Dedifferentiated amniotic fluid mesenchymal stem cell (primary cell): ENCODE measurements around the gene GPSM1.
A peak's percentile ranks its signal among the peaks of the same experiment; 100 is the strongest.
"Not testable (repeated sequence)": the region's sequence is repeated elsewhere in the genome, so short reads cannot be mapped to it uniquely, and the experiment has no call there.

Experiments
- DNase-seq: peaks from one replicate; pipeline ENCODE4 v3.0.0-alpha.2; 2016; ENCODE audit errors: extremely low spot score

The GPSM1 gene

DNA sequence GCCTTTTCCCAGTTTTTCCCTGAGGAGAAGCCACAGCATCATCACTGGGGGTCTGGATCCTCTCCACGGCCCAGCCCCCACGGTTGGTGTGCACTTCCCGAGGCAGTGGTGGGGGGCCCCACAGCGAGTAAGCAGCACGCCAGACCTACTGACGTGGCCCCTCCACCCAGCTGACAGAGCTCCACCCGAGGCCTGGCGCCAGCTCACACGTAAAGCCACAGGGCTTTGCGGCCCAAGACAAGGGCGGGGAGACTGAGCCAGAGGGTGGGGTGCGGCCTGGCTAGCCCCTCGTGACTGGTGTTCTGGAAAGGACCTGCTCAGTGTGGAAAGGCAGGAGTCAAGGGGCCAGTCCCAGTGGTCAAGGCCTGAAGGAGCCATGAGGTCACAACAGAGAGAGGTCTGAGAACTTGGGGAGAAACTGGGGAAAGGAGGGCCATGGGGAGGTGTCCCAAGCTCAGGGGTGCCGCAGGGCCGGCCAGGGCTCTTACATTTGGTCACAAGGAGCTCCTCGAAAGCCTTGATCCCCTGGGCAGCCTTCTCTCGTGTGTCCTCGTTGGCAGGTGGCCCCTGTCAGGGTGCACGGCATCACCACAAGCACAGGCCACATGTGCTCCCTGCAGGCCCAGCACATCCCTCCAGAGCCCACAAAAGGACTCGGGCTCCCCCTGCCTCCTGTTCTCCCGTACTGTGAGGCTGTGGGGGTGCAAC is 67.1 kb downstream of the GPSM1 start:
- DNase-seq, result no peak

DNA sequence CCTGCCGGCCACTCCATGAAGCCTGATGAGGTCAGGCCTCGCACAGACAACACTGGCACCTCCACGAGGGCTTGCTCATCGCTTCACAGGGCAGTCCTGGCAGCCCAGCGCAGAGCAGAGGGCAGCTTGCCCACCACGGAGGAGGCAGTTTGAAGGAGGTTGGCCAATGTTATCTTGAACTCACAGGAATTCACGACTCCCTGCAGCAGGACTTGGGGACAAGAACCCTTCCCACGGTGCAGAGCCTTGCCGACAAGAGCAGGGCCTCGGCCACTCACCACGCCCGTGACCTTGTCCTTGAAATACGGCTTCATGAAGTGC is 67.6 kb downstream of the GPSM1 start:
- no peak for DNase-seq

GRCh38 chr9:136395345-136396218 is 68.2 kb downstream of the GPSM1 start:
- no peak for DNase-seq

DNA sequence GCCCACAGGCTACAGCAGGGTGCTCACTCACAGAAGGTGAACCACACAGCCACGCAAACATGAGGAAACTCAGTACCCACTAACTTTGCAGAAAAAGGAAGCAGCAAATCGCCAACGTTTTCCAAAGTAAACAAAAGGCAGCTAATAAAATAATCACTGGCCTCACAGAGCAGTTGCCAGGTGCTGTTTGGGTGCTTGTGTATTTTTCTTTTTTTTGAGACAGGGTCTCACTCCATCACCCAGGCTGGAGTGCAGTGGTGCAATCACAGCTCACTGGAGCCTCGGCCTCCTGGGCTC is 68.8 kb downstream of the GPSM1 start:
- DNase-seq, result no peak

- no peak for DNase-seq
These were observed 70.3 kb downstream of the GPSM1 start for GRCh38 chr9:136397643-136398042.

DNA sequence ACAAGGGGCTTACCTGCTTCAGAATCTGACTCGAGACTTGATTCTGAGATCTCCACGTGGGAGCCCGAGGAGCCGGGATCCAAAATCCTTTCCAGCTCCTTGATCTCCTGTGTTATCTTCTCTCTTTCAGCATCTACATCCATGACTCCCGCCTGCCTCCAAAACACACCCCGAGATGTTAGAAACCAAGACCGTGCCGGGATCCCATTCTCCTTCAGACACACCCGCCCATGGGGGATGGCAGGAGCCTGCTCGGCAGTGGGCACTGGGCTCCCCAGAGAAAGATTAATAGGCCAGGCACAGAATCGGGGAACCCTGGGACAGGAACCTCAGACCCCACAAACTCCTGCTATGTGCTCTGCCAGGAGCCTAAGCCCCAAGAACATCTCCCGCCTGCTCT is 70.9 kb downstream of the GPSM1 start:
- no peak for DNase-seq

GRCh38 chr9:136399176-136400037 is 72.1 kb downstream of the GPSM1 start:
- no peak for DNase-seq

DNA sequence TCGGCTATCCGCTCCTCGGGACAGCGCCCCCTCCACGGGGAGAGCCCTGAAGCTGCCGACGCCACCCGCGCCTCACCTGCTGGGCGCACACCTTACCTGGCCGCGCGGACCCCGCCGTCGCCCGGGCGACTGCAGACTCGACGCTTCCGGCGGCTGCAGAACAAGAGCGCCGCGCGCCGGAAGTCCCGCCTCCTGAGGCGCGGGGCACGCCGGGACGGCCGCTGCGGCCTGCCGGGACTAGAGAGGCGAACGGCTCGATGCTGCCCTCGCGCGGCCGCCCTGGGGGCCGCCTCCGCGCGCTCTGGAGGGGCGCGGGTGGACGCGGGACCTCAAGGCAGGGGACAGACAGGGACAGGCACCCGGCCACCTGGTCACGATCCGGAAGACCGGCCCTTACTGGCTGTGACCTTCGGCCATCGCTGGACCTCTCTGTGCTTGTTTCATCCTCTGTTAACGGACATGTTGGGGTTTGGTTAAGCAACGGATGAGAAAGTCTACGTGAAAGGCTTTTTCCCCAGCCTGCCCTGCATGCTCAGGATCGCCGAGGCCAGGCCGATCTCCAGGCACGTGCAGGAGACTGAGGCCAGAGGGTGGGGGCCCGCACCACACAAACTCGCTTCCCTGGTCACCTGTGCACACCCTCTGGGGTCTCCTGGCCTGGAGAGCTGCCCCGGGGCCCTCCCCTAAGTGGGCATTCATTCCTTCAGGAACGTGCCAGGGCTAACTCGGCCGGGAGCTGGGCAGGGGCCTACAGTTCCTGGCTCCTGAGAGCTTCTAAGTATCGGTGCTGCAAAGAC is 72.9 kb downstream of the GPSM1 start, which contains the start of gene SNAPC4:
SNAPC4 (minus strand) TSS at position 133 of the 797 bp plus-strand sequence. CDS start 1,742 bp downstream, outside the sequence.
- DNase-seq, result peak; percentile 75

DNA sequence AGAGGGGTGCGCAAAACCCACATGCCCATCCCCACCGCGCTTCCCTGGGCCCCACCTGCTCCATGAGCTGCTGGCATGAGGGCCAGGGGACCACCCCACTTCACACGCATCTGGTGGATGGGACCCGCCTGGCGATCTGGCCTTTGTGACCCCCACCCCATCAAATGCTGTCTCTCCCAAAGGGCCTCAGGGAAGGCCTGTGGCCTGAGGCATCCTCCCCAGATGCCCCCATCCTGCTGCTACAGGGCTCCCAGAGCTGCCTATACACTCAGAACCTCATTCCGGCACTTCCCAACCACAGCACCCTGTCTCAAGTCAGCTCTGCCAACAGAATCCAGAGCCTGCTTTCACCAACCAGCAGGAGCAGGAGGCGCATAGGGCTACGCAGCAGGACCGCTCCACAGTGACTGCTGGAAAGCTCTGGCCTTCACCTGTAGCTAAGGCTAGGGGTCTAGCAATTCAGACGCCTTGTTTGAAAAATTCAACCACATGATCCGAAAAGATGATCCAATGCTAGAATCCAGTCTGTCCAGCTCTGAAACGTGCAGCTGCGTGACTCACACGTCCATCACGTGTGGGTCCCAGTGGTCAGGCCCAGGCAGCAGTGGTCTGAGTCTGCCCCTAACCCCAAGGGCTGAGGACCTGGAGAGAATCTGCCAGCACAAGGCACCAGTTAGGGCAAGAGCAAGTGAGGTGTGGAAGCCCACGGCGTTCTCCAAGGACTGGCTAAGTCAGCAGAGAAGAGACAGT is 74.0 kb downstream of the GPSM1 start:
- DNase-seq, result no peak

DNA sequence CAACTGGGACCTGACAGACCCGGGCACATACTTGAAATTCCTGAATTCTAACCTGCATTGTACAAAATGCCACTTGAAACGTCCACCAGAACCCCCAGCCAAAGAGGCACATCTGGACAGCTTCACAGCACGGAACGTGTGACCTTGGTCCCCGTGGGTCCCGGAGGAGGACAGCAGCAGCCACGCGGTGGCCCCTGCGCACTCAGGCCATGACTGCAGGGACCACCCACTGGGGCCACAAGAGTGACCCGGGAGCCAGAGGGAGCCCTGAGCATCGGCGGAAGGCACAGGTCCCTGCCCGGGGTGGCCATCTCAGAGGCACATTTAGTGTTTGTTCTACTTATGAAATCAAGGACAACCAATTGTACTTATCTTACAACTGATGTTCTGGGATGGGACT is 74.7 kb downstream of the GPSM1 start:
- DNase-seq, result no peak

- no peak for DNase-seq
These were observed 76.2 kb downstream of the GPSM1 start for GRCh38 chr9:136403538-136403914.

GRCh38 chr9:136403915-136404800 is 76.8 kb downstream of the GPSM1 start:
- no peak for DNase-seq

- no peak for DNase-seq
These were observed 77.4 kb downstream of the GPSM1 start for GRCh38 chr9:136404801-136405136.

DNA sequence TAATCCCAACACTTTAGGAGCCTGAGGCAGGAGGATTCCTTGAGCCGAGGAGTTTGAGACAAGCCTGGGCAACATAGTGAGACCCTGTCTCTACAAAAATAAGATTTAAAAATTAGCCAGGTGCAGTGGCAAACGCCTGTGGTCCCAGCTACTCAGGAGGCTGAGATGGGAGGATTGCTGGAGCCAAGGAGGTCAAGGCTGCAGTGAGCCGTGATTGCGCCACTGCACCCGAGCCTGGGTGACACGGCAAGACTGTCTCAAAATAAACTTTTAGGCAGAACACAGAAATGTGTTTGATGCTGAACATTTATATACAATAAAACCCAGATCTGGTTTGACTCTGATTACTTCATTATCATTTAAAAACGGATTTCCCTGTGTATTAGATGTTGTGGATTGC is 78.1 kb downstream of the GPSM1 start:
- no peak for DNase-seq

GRCh38 chr9:136405904-136406303 is 78.6 kb downstream of the GPSM1 start:
- not testable (repeated sequence) for DNase-seq

- DNase-seq, result not testable (repeated sequence)
These were observed 79.7 kb downstream of the GPSM1 start for GRCh38 chr9:136407061-136407460.

DNA sequence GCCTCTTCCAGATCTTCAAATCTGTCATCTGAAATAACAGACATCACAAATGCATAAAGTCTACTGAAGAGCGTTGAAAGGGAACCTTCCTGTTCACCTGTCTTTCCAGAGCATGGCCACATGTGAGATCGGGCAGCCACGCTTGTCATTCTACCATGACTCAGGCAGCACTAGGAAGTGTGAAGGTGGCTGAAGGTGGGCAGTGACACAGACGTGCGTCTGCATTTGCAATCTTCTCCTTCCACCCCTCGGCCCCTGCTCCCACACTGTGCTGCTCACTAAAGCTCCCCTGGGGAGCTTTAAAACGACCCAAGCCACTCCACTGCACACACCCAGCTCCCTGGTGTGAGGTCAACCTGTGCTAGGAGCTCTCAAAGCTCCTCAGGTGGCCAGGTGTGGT is 80.6 kb downstream of the GPSM1 start:
- no peak for DNase-seq
